Measurements from ENCODE around the gene WIPF1. TPM values are rescaled to one million over a fixed set of nuclear protein-coding genes. Genes with fewer than 3 reads are reported as not detected.

WIPF1 gene
- total and polyA plus RNA-seq, 3 experiments from 2014 or later: 200 to 326 (median 317) TPM

DNA sequence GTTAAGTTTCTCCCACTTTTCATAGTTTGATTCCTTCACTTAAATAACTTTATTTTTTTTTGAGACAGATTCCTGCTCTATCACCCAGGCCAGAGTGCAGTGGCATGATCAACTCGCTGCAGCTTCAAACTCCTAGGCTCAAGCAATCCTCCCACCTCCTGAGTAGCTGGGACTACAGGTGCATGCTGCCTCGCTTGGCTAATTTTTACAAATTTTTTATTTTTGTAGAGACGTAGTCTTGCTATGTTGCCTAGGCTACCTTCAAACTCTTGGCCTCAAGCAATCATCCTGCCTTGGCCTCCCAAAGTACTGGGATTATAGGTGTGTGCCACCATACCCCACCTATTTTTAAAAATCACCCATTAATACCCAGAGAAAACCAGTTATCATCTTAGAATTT is 14.2 kb upstream of the WIPF1 start:
- H3K27ac ChIP-seq (ENCODE audit: low read depth, low read length): no peak overlapping the region
- CTCF ChIA-PET: no interaction called here

GRCh38 chr2:174611006-174611405 is 13.4 kb upstream of the WIPF1 start:
- Mint-ChIP-seq H3K9me3 (no peaks in the 10 kb centered on the region), H3K4me3 (peak overlapping the region in 5 of 7 donors; percentile 12 to 64 (median 38)), H3K27ac (peak overlapping the region; percentile 85 to 97 (median 92)), H3K36me3 (peaks cover 0 to 47% (median 8%) of the 10 kb centered on the region in 3 donors), H3K4me1 (peaks cover 79 to 98% (median 98%) of the 10 kb centered on the region in 3 donors), H3K27me3 (no peaks in the 10 kb centered on the region)
- H3K27ac ChIP-seq (ENCODE audit: low read depth, low read length): no peak overlapping the region
- H3K36me3 ChIP-seq (ENCODE audit: insufficient read depth, low read length): no peaks in the 10 kb centered on the region
- no peak for DNase-seq
- H3K4me3 ChIP-seq (ENCODE audit: low read length): no peak overlapping the region
- POLR2A ChIA-PET: interaction anchor here (1.4 kb wide), 2 partner anchors 12 to 18 kb away, joined by 4 to 8 read pairs; partner anchors contain the start of gene WIPF1
- no peaks in the 10 kb centered on the region for H3K27me3 ChIP-seq (ENCODE audit: insufficient read depth, low read length, poor library complexity, severe bottlenecking)
- H3K4me1 ChIP-seq (ENCODE audit: insufficient read depth, low read length): peaks cover 83% of the 10 kb centered on the region
- H3K9me3 ChIP-seq (ENCODE audit: low read length): no peaks in the 10 kb centered on the region
- CTCF ChIA-PET: interaction anchor here (1.0 to 1.7 kb wide), 6 partner anchors 13 to 148 kb away, joined by 3 to 5 read pairs (median 3); partner anchors contain the start of gene WIPF1

More for the DNA sequence above, 14.2 kb upstream of the WIPF1 start:
- Mint-ChIP-seq H3K4me1 (peaks cover 77 to 98% (median 98%) of the 10 kb centered on the region in 3 donors), H3K36me3 (peaks cover 0 to 54% (median 8%) of the 10 kb centered on the region in 3 donors), H3K9me3 (no peaks in the 10 kb centered on the region), H3K27me3 (no peaks in the 10 kb centered on the region), H3K4me3 (no peak overlapping the region), H3K27ac (peak overlapping the region; percentile 85 to 97 (median 92))
- no peak for DNase-seq
- Histone ChIP-seq H3K27me3 (ENCODE audit: insufficient read depth, low read length, poor library complexity, severe bottlenecking) (no peaks in the 10 kb centered on the region), H3K36me3 (ENCODE audit: insufficient read depth, low read length) (no peaks in the 10 kb centered on the region), H3K9me3 (ENCODE audit: low read length) (no peaks in the 10 kb centered on the region), H3K4me1 (ENCODE audit: insufficient read depth, low read length) (peaks cover 83% of the 10 kb centered on the region), H3K4me3 (ENCODE audit: low read length) (no peak overlapping the region)
- POLR2A ChIA-PET: no interaction called here

DNA sequence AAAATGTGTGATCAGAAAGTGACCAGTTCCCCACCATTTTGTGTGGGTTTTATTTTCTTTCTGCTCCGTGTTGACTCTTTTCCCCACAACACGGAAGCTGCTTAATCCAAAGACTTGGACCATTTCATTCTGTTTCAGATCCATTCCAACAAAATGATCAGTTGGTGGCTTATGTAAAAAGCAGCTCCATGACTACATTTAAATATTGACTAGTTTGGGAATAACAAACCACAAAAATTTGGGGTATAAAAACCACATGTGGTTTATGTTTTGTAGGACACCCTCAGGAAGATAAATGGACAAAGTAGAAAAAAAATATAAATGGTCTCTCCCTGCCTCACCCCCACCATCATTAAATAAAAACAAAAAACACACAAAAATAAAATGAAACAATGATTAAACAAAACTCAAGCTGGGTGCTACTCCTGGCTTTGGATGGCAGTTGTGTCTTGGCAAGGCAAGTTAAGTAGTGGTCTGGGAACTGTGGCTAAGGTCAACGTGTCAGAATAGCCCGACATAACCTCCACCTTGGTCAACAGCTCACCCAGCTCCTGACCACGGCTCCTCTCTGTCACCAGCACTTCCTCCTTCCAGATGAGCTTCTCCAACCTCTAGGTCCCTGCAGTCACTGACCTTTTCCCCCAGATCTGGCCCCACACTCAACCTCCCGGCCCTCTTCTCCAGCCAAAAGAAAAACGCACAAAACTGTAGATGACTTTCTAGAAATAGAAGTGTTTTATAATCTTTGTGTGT is 12.8 kb upstream of the WIPF1 start:
- H3K4me1 ChIP-seq (ENCODE audit: insufficient read depth, low read length): peaks cover 83% of the 10 kb centered on the region
- H3K9me3 Mint-ChIP-seq: no peaks in the 10 kb centered on the region
- POLR2A ChIA-PET: interaction anchor here (0.6 to 1.5 kb wide), 5 partner anchors 12 to 1484 kb away, joined by 4 to 8 read pairs (median 5); partner anchors contain the start of gene WIPF1
- peak overlapping the region; percentile 7 for H3K27ac ChIP-seq (ENCODE audit: low read depth, low read length)
- peak overlapping the region; percentile 85 to 99 (median 94) for H3K27ac Mint-ChIP-seq
- H3K36me3 ChIP-seq (ENCODE audit: insufficient read depth, low read length): no peaks in the 10 kb centered on the region
- no peaks in the 10 kb centered on the region for H3K27me3 ChIP-seq (ENCODE audit: insufficient read depth, low read length, poor library complexity, severe bottlenecking)
- H3K4me1 Mint-ChIP-seq: peaks cover 79 to 98% (median 98%) of the 10 kb centered on the region in 3 donors
- no peak overlapping the region for H3K4me3 ChIP-seq (ENCODE audit: low read length)
- no peaks in the 10 kb centered on the region for H3K9me3 ChIP-seq (ENCODE audit: low read length)
- DNase-seq: no peak
- H3K4me3 Mint-ChIP-seq: peak overlapping the region in 5 of 7 donors; percentile 17 to 64 (median 38)
- CTCF ChIA-PET: interaction anchor here (0.8 to 1.7 kb wide), 8 partner anchors 12 to 148 kb away, joined by 3 to 5 read pairs (median 3); partner anchors contain the start of gene WIPF1
- H3K27me3 Mint-ChIP-seq: no peaks in the 10 kb centered on the region
- H3K36me3 Mint-ChIP-seq: peaks cover 0 to 46% (median 8%) of the 10 kb centered on the region in 3 donors

- Histone ChIP-seq H3K4me1 (ENCODE audit: insufficient read depth, low read length) (peaks cover 75% of the 10 kb centered on the region), H3K27ac (ENCODE audit: low read depth, low read length) (no peak overlapping the region), H3K9me3 (ENCODE audit: low read length) (no peaks in the 10 kb centered on the region), H3K36me3 (ENCODE audit: insufficient read depth, low read length) (no peaks in the 10 kb centered on the region), H3K27me3 (ENCODE audit: insufficient read depth, low read length, poor library complexity, severe bottlenecking) (no peaks in the 10 kb centered on the region), H3K4me3 (ENCODE audit: low read length) (no peak overlapping the region)
- POLR2A ChIA-PET: interaction anchor here (1.5 to 1.6 kb wide), 2 partner anchors 12 to 74 kb away, joined by 5 to 6 read pairs; partner anchors contain the start of gene WIPF1
- CTCF ChIA-PET: interaction anchor here (0.8 to 1.4 kb wide), 2 partner anchors 24 to 78 kb away, joined by 3 read pairs; no protein-coding TSS in a partner anchor
- Mint-ChIP-seq H3K4me3 (peak overlapping the region in 1 of 7 donors; percentile 75), H3K36me3 (peaks cover 0 to 47% (median 6%) of the 10 kb centered on the region in 3 donors), H3K4me1 (peaks cover 78 to 99% (median 95%) of the 10 kb centered on the region in 3 donors), H3K27ac (peak overlapping the region; percentile 85 to 99 (median 94)), H3K27me3 (no peaks in the 10 kb centered on the region), H3K9me3 (no peaks in the 10 kb centered on the region)
- no peak for DNase-seq
Measured at GRCh38 chr2:174609261-174609660, 11.7 kb upstream of the WIPF1 start.

DNA sequence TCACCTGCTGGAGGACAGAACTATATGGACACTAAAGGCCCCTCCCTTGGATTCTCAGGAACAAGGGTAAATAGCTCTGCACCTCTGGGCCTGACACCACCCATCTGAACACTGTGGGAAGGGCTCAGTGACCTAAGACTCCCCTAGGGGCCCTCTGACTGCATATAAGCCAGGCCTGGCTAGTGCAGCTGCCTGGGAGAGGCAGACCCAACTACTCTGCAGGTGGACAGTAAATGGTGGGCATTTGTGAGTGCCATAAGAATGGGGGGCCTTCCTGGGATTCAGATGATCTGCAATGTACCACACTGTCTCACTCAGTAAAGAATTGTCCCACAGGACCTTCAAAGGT is 11.2 kb upstream of the WIPF1 start:
- H3K4me1 ChIP-seq (ENCODE audit: insufficient read depth, low read length): peaks cover 71% of the 10 kb centered on the region
- DNase-seq: no peak
- H3K27ac Mint-ChIP-seq: peak overlapping the region; percentile 85 to 99 (median 92)
- no peaks in the 10 kb centered on the region for H3K9me3 Mint-ChIP-seq
- H3K27me3 Mint-ChIP-seq: no peaks in the 10 kb centered on the region
- CTCF ChIA-PET: interaction anchor here (0.8 kb wide), 1 partner anchor 24 kb away, joined by 3 read pairs; no protein-coding TSS in a partner anchor
- no peak overlapping the region for H3K27ac ChIP-seq (ENCODE audit: low read depth, low read length)
- H3K4me3 ChIP-seq (ENCODE audit: low read length): no peak overlapping the region
- no peaks in the 10 kb centered on the region for H3K27me3 ChIP-seq (ENCODE audit: insufficient read depth, low read length, poor library complexity, severe bottlenecking)
- POLR2A ChIA-PET: interaction anchor here (1.0 to 1.6 kb wide), 2 partner anchors 9 to 12 kb away, joined by 3 to 6 read pairs; partner anchors contain the start of gene WIPF1
- peaks cover 0 to 42% (median 6%) of the 10 kb centered on the region in 3 donors for H3K36me3 Mint-ChIP-seq
- peaks cover 74 to 96% (median 94%) of the 10 kb centered on the region in 3 donors for H3K4me1 Mint-ChIP-seq
- H3K4me3 Mint-ChIP-seq: peak overlapping the region in 4 of 7 donors; percentile 31 to 78 (median 71)
- H3K9me3 ChIP-seq (ENCODE audit: low read length): no peaks in the 10 kb centered on the region
- no peaks in the 10 kb centered on the region for H3K36me3 ChIP-seq (ENCODE audit: insufficient read depth, low read length)

DNA sequence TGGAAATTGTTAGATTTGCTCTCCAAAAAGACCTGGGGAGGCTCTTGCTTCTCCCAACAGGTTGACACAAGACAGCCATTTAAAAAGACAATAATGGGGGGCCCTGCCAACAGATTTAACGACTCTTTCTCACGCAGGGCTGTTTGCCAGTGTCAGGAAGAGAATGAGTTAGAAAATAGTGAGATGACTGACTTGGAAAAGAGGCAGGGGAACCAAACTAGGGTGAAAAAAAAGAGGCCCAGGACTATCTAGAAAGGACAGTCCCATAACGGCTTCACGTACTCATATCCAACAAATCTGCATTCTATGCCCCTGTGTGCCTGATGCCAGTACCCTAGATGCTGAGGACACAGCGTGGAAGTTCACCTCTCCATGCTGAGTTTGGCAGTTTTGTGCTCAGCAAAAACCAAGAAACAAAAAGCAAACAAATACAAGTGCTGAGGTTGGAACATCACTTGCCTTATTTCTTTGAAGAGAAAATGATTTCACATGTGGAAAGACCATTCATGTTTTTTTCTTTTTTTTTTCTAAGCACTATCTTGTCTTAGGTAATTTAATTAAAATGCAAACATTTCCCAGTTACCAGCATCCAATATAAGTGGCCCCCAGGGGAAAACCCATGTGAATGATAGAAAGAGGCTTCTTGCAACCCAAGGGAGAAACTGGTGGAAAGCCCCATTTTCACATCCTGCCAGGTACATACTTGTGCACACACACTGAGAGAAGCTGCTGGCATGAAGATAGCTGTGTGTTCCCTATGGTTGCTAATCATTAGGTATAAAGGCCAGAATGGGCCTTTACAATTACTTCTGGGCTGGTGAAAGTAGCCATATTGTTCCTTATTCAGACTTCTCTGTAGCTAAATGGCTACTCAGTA is 10.6 kb upstream of the WIPF1 start:
- Mint-ChIP-seq H3K27me3 (no peaks in the 10 kb centered on the region), H3K27ac (peak overlapping the region; percentile 85 to 99 (median 92)), H3K36me3 (peaks cover 0 to 42% (median 8%) of the 10 kb centered on the region in 3 donors), H3K4me1 (peaks cover 73 to 96% (median 94%) of the 10 kb centered on the region in 3 donors), H3K9me3 (no peaks in the 10 kb centered on the region), H3K4me3 (peak overlapping the region in 6 of 7 donors; percentile 31 to 78 (median 66))
- no peaks in the 10 kb centered on the region for H3K9me3 ChIP-seq (ENCODE audit: low read length)
- H3K36me3 ChIP-seq (ENCODE audit: insufficient read depth, low read length): no peaks in the 10 kb centered on the region
- H3K4me1 ChIP-seq (ENCODE audit: insufficient read depth, low read length): peaks cover 71% of the 10 kb centered on the region
- H3K4me3 ChIP-seq (ENCODE audit: low read length): no peak overlapping the region
- H3K27ac ChIP-seq (ENCODE audit: low read depth, low read length): peak overlapping the region; percentile 27
- no peak for DNase-seq
- ChIA-PET CTCF (interaction anchor here (0.8 kb wide), 1 partner anchor 25 kb away, joined by 3 read pairs; no protein-coding TSS in a partner anchor), POLR2A (interaction anchor here (1.0 to 1.6 kb wide), 2 partner anchors 9 to 11 kb away, joined by 3 to 6 read pairs; partner anchors contain the start of gene WIPF1)
- no peaks in the 10 kb centered on the region for H3K27me3 ChIP-seq (ENCODE audit: insufficient read depth, low read length, poor library complexity, severe bottlenecking)

DNA sequence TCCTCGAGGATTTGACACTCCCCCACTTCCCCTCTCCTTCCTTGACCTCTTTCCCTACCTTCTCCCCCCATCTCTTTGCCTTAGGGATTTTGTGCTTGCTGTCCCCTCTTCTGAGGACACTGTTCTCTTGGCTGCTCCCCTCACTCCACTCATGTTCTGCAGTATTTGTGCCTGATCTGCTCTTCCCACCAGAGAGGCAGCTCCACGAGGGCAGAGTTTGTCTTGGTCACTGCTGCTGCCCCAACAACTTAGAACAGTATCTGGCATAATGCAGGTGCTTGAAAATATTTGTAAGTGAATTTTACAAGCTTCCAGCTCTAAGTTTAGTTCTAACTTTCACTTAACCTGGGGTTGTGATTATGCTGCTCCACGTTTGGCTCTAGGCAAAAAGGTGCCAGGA is 10.0 kb upstream of the WIPF1 start:
- POLR2A ChIA-PET: no interaction called here
- CTCF ChIA-PET: no interaction called here

More for the DNA sequence above, 10.0 kb upstream of the WIPF1 start:
- Mint-ChIP-seq H3K36me3 (peaks cover 0 to 41% (median 6%) of the 10 kb centered on the region in 3 donors), H3K4me1 (peaks cover 77 to 96% (median 95%) of the 10 kb centered on the region in 3 donors), H3K9me3 (no peaks in the 10 kb centered on the region), H3K4me3 (peak overlapping the region in 6 of 7 donors; percentile 7 to 75 (median 38)), H3K27me3 (no peaks in the 10 kb centered on the region), H3K27ac (peak overlapping the region; percentile 85 to 99 (median 92))
- no peaks in the 10 kb centered on the region for H3K9me3 ChIP-seq (ENCODE audit: low read length)
- peak overlapping the region; percentile 27 for H3K27ac ChIP-seq (ENCODE audit: low read depth, low read length)
- H3K4me3 ChIP-seq (ENCODE audit: low read length): no peak overlapping the region
- no peak for DNase-seq
- peaks cover 71% of the 10 kb centered on the region for H3K4me1 ChIP-seq (ENCODE audit: insufficient read depth, low read length)
- H3K27me3 ChIP-seq (ENCODE audit: insufficient read depth, low read length, poor library complexity, severe bottlenecking): no peaks in the 10 kb centered on the region
- H3K36me3 ChIP-seq (ENCODE audit: insufficient read depth, low read length): no peaks in the 10 kb centered on the region

All from CD8-positive, alpha-beta memory T cell (primary cell).